DND-41 (cell line): ENCODE measurements around the gene FLNB.

ENCODE experiments used
- ATAC-seq: fragments of 200-7000 bp; cut with Tn5 transposase; 3 replicates; pipeline ENCODE4 v1.9.1; 2021; ENCODE audit warnings: low read depth; ENCODE audit not compliant: insufficient read depth
- DNase-seq: peaks from one replicate; pipeline ENCODE4 v3.0.0-alpha.2; 2020
- H2AFZ ChIP-seq: 2 replicates; pipeline ENCODE4 v1.6.0; 2012; ENCODE audit warnings: low read depth, low read length
- H3K27ac ChIP-seq: 2 replicates; pipeline ENCODE4 v1.5.1; 2012; ENCODE audit warnings: low read length, inconsistent platforms
- H3K27me3 ChIP-seq: fragments of 200-600 bp; sonication (generic); 2 replicates; pipeline ENCODE4 v1.6.0; 2012; ENCODE audit warnings: low read length, mild to moderate bottlenecking, inconsistent platforms; ENCODE audit not compliant: insufficient read depth, poor library complexity
- H3K36me3 ChIP-seq: 2 replicates; pipeline ENCODE4 v1.5.1; 2012; ENCODE audit warnings: low read length, inconsistent platforms; ENCODE audit not compliant: insufficient read depth
- H3K4me1 ChIP-seq: 2 replicates; pipeline ENCODE4 v1.5.1; 2012; ENCODE audit warnings: mild to moderate bottlenecking, low read length; ENCODE audit not compliant: insufficient read depth
- H3K4me2 ChIP-seq: 2 replicates; pipeline ENCODE4 v1.6.0; 2012; ENCODE audit warnings: mild to moderate bottlenecking, moderate library complexity, low read length, inconsistent platforms; ENCODE audit not compliant: insufficient read depth
- H3K4me3 ChIP-seq, 2 experiments: fragments of 200-600 bp in 1 of 2; shearing (Covaris generic) in 1 of 2; 2 replicates each; pipeline ENCODE4 v1.5.1; 2012 to 2016; ENCODE audit warnings: inconsistent platforms in 2 of 2, low read length in 2 of 2, mild to moderate bottlenecking in 2 of 2, low read depth in 1 of 2, moderate library complexity in 1 of 2
- H3K79me2 ChIP-seq: 2 replicates; pipeline ENCODE4 v1.6.0; 2012; ENCODE audit warnings: low read length, inconsistent platforms; ENCODE audit not compliant: insufficient read depth
- H3K9ac ChIP-seq: 2 replicates; pipeline ENCODE4 v1.6.0; 2012; ENCODE audit warnings: low read depth, mild to moderate bottlenecking, inconsistent platforms, low read length, moderate library complexity
- H3K9me3 ChIP-seq: 2 replicates; pipeline ENCODE4 v1.5.1; 2012; ENCODE audit warnings: low read length, moderate library complexity, mild to moderate bottlenecking, inconsistent platforms; ENCODE audit not compliant: insufficient read depth, severe bottlenecking
- H4K20me1 ChIP-seq: 2 replicates; pipeline ENCODE4 v1.6.0; 2012; ENCODE audit warnings: low read length; ENCODE audit not compliant: insufficient read depth
- EZH2 ChIP-seq: IDR thresholded peaks from 3 replicates; pipeline ENCODE4 v1.6.1; 2012; ENCODE audit warnings: borderline replicate concordance, low read depth, mild to moderate bottlenecking, moderate library complexity, low read length, inconsistent platforms; ENCODE audit not compliant: severe bottlenecking
- TF ChIP-seq, protein P1 (sequence below): IDR thresholded peaks from 2 replicates; pipeline ENCODE4 v1.5.1; 2012; ENCODE audit warnings: borderline replicate concordance, low read length, moderate library complexity, mild to moderate bottlenecking; ENCODE audit not compliant: poor library complexity, severe bottlenecking; ENCODE audit errors: extremely low read depth

FLNB gene

DNA sequence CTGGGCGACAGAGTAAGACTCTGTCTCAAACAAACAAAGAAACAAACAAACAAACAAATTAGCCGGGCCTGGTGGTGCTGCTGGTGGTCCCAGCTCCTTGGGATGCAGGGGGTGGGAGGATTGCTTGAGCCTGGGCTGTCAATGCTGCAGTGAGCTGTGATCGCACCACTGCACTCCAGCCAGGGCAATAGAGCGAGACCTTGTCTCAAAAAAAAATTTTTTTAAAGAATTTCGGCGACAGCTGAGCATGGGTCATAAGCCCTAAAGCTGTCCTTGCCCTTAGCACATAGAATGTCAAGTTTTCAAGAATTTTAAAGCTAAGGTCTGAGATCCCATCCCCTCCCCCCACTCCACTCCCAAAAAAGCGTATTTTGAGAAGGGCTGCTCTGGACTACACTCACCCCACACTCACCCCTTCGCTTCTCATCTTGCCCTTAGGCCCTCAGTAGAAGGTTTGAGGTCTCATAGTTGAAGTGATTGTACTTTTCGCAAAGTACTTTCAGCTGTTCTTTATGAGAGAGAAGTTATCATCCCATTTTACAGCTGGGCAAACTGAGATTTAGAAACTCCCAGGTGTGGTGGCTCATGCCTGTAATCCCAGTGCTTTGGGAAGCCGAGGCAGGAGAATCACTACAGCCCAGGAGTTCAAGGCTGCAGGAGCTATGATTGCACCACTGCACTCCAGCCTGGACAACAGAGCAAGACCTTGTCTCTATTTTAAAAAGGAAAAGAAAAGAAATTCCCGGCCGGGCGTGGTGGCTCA, 34.3 kb upstream of the FLNB start:
- H3K27me3 ChIP-seq, result no peaks in the 10 kb centered on the region
- DNase-seq (no peak), ATAC-seq (no peak)
- no peaks in the 10 kb centered on the region for H3K9me3 ChIP-seq
- H3K4me2 ChIP-seq, result no peak overlapping the region
- H3K4me3 ChIP-seq, result no peak overlapping the region
- H2AFZ ChIP-seq, result no peak overlapping the region
- no peaks in the 10 kb centered on the region for H3K79me2 ChIP-seq
- H3K27ac ChIP-seq, result no peak overlapping the region
- no peaks in the 10 kb centered on the region for H3K4me1 ChIP-seq
- H3K36me3 ChIP-seq, result no peaks in the 10 kb centered on the region
- TF ChIP-seq, protein P1, sequence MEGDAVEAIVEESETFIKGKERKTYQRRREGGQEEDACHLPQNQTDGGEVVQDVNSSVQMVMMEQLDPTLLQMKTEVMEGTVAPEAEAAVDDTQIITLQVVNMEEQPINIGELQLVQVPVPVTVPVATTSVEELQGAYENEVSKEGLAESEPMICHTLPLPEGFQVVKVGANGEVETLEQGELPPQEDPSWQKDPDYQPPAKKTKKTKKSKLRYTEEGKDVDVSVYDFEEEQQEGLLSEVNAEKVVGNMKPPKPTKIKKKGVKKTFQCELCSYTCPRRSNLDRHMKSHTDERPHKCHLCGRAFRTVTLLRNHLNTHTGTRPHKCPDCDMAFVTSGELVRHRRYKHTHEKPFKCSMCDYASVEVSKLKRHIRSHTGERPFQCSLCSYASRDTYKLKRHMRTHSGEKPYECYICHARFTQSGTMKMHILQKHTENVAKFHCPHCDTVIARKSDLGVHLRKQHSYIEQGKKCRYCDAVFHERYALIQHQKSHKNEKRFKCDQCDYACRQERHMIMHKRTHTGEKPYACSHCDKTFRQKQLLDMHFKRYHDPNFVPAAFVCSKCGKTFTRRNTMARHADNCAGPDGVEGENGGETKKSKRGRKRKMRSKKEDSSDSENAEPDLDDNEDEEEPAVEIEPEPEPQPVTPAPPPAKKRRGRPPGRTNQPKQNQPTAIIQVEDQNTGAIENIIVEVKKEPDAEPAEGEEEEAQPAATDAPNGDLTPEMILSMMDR, result no peak
- TF ChIP-seq EZH2, result no peak
- H4K20me1 ChIP-seq, result no peaks in the 10 kb centered on the region
- H3K9ac ChIP-seq, result no peak overlapping the region

DNA sequence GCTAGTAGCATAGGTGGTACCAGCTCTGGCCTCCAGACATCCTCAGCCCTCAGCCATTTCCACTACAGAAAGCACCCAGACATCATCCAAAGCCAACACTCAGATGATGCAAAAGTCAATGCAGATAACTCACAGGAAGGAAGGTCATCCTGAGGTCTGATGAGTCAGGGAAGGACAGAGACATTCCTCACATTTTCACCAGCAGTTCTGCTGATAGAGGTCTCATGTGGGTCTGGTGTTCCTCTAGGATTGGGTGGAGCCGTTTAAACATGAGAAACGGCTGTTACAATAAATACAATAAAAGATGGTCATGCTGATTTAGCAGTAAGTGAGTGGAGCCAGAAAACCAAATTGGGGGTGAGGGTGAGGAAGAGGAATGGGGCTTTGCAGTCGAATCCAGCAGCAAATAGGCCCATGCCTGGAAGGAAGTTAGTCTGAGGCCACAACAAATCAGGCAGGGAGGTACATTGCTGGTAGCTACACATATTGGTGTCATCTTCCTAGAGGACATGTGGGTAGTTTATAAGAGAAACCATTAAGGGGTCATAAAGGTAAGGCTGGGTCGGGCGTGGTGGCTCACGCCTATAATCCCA, 33.3 kb upstream of the FLNB start:
- Histone ChIP-seq H3K27ac (no peak overlapping the region), H3K9me3 (no peaks in the 10 kb centered on the region), H3K4me1 (no peaks in the 10 kb centered on the region), H3K4me3 (no peak overlapping the region), H3K36me3 (no peaks in the 10 kb centered on the region), H2AFZ (no peak overlapping the region), H4K20me1 (no peaks in the 10 kb centered on the region), H3K4me2 (no peak overlapping the region), H3K9ac (no peak overlapping the region), H3K27me3 (no peaks in the 10 kb centered on the region), H3K79me2 (no peaks in the 10 kb centered on the region)
- ATAC-seq (no peak), DNase-seq (no peak)
- TF ChIP-seq, protein P1, result no peak
- TF ChIP-seq EZH2, result no peak

DNA sequence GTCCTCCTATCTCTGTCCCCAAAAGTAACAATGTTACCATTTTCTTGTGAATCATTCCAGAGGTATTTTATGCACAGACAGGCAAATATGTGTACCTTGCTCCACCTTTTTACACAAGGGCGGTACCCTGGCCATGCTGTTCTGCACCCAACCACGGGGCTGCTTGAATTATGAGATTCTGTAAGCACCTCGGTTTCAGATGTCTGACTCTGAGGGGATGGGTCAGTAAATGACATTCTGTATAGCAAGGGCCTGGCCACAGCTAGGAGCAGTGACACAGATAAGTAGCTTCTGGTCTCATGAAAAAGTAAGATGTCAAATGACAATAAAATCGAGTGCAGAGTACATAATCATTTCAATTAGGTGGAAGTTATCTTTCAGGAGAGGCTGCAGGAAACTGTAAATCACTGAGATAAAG, 30.4 kb upstream of the FLNB start:
- TF ChIP-seq, protein P1, result no peak
- no peak for TF ChIP-seq EZH2
- no peak overlapping the region for H2AFZ ChIP-seq
- no peaks in the 10 kb centered on the region for H4K20me1 ChIP-seq
- ATAC-seq (no peak), DNase-seq (no peak)
- H3K9ac ChIP-seq, result no peak overlapping the region
- H3K79me2 ChIP-seq, result no peaks in the 10 kb centered on the region
- no peak overlapping the region for H3K4me3 ChIP-seq
- peaks cover 6% of the 10 kb centered on the region for H3K4me1 ChIP-seq
- H3K27me3 ChIP-seq, result no peaks in the 10 kb centered on the region
- H3K4me2 ChIP-seq, result no peak overlapping the region
- no peak overlapping the region for H3K27ac ChIP-seq
- no peaks in the 10 kb centered on the region for H3K36me3 ChIP-seq
- H3K9me3 ChIP-seq, result no peaks in the 10 kb centered on the region
